Measurements from ENCODE around the gene CTXN3. TPM values are rescaled to one million over a fixed set of nuclear protein-coding genes. Genes with fewer than 3 reads are reported as not detected.

CTXN3 gene
- total RNA-seq, 4 donors from 2014 or later = not detected

DNA sequence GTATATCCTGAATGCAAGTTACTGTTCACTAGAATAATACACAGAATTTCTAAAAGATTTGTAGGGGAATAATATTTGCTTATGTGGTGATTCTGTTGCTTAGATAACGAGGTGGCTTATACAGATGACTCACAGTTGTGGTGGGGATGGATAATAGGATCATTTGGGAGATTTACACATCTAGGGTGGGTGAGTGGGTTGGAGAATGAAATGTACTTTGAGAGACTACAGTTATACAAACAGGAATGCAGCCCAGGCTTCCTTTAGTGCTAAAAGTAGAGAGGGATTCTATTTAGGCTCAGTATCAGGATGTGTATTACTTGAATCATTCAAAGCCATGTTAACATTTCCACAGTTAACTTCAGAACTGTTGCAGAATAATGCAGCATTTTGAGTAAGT is 1.8 kb downstream of the CTXN3 start:
- no peak overlapping the region for H3K27ac ChIP-seq
- no peak for DNase-seq (ENCODE audit: low spot score in 2 of 2)
- no peaks in the 10 kb centered on the region for H3K27me3 ChIP-seq
- 44% methylated on average over 1 of the region's 1 CpG for WGBS
- H3K4me1 ChIP-seq = peaks cover 7% of the 10 kb centered on the region
- H3K4me3 ChIP-seq = no peak overlapping the region
- no peaks in the 10 kb centered on the region for H3K9me3 ChIP-seq
- no peaks in the 10 kb centered on the region for H3K36me3 ChIP-seq
- TF ChIP-seq, protein P1, sequence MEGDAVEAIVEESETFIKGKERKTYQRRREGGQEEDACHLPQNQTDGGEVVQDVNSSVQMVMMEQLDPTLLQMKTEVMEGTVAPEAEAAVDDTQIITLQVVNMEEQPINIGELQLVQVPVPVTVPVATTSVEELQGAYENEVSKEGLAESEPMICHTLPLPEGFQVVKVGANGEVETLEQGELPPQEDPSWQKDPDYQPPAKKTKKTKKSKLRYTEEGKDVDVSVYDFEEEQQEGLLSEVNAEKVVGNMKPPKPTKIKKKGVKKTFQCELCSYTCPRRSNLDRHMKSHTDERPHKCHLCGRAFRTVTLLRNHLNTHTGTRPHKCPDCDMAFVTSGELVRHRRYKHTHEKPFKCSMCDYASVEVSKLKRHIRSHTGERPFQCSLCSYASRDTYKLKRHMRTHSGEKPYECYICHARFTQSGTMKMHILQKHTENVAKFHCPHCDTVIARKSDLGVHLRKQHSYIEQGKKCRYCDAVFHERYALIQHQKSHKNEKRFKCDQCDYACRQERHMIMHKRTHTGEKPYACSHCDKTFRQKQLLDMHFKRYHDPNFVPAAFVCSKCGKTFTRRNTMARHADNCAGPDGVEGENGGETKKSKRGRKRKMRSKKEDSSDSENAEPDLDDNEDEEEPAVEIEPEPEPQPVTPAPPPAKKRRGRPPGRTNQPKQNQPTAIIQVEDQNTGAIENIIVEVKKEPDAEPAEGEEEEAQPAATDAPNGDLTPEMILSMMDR (IDR thresholded peaks at IDR 0.05) = no peak
- TF ChIP-seq POLR2A (IDR thresholded peaks at IDR 0.05) = no peak
- no peak for TF ChIP-seq POLR2AphosphoS5 (IDR thresholded peaks at IDR 0.05)
- no peak for TF ChIP-seq EP300 (IDR thresholded peaks at IDR 0.05)

DNA sequence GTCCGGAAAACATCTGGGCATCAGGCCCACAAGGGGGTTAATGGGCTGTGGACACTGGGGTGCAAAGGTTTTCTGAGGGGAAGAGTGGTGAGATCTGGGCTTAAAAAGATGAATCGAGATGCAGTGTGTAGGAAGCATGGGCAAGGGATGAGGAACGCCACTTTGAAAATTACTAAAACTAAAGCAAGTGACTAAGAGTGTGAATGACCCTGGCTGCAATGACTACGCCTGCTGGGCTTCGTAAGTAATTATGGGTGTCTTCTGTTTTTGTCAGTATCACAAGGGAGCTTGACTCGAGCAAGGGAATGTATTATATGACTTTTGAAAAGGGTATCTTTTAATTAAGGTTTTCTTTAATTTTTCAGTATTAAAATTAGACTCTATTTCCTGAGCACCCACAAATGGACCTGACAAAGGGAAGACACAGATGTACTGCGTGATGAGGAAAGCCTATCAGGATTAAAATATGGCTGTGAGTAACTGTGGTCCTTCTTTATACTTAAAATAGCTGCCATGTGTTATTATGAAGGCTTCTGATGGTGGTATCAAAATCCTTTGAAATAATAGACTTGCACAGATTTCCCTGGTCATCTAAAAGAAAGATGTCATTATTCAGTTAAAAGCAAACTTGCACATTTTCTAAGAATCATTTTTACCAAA is 4.2 kb downstream of the CTXN3 start:
- DNase-seq (ENCODE audit: low spot score in 2 of 2) = no peak
- Histone ChIP-seq H3K9me3 (no peaks in the 10 kb centered on the region), H3K4me3 (no peak overlapping the region), H3K27me3 (no peaks in the 10 kb centered on the region), H3K36me3 (no peaks in the 10 kb centered on the region), H3K4me1 (peaks cover under 1% of the 10 kb centered on the region), H3K27ac (no peak overlapping the region)
- 89% methylated on average over 7 of the region's 7 CpGs for WGBS
- TF ChIP-seq, protein P1 (IDR thresholded peaks at IDR 0.05) = no peak
- TF ChIP-seq POLR2AphosphoS5 (IDR thresholded peaks at IDR 0.05) = no peak
- no peak for TF ChIP-seq POLR2A (IDR thresholded peaks at IDR 0.05)
- TF ChIP-seq EP300 (IDR thresholded peaks at IDR 0.05) = no peak

DNA sequence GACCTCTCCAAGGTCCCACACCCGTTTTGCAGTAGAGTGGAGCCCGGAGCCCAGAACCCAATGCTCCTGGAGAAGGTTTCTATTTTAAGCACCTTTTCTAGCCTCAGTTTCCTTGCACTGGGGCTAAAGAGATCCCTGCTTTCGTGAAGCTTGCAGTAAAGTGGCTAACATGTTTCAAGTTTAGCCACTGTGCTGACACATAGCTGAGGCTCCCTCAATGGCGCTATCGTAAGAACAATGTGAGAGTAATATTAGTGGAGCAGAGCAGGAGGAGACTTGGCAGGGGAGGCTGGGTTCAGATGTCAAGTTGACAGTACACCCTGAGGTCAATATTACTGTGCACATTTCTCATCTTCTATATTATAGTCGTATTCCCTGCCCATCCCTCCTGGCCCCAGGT is 7.9 kb downstream of the CTXN3 start:
- DNase-seq (ENCODE audit: low spot score in 2 of 2) = no peak
- Histone ChIP-seq H3K27ac (no peak overlapping the region), H3K4me3 (no peak overlapping the region), H3K36me3 (no peaks in the 10 kb centered on the region), H3K9me3 (no peaks in the 10 kb centered on the region), H3K27me3 (no peaks in the 10 kb centered on the region), H3K4me1 (no peaks in the 10 kb centered on the region)
- TF ChIP-seq POLR2A (IDR thresholded peaks at IDR 0.05) (no peak), EP300 (IDR thresholded peaks at IDR 0.05) (no peak), POLR2AphosphoS5 (IDR thresholded peaks at IDR 0.05) (no peak)
- TF ChIP-seq, protein P1 (IDR thresholded peaks at IDR 0.05) = no peak
- 84% methylated on average over 6 of the region's 6 CpGs for WGBS

DNA sequence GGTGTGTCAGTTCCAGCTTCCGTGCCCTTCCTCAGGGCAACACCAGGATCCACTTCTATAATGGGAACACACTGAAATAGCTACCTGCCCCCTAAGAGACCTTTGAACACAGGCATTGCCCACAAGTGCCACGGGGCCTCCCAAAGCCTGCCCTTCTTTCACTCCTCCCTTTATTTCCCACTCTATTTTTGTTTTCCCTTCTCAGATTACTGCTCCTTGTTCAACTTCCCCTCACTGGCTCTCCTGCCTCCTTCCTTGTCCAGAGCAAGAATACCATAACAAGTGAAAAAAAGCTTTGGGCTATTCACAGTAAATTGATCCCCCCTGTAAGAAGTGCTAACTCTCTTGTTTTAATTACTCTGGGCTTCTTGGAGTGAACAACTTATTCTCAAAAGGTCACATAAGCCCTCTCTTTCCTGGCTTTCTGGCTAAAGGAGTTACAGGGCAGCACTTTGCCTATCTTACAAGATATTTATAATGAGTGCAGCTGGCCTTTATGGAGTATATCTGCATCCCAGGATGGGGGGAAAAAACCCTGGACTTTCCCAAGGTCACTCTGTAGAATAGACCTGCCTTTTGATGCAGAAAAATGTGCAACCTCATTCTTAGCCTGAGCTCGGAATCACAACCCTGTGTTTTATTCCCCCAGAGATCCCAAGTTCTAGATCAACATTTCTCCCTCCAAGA is 11.3 kb downstream of the CTXN3 start:
- 65% methylated on average over 3 of the region's 3 CpGs for WGBS
- Histone ChIP-seq H3K36me3 (no peaks in the 10 kb centered on the region), H3K27me3 (no peaks in the 10 kb centered on the region), H3K4me3 (no peak overlapping the region), H3K27ac (no peak overlapping the region), H3K4me1 (no peaks in the 10 kb centered on the region), H3K9me3 (no peaks in the 10 kb centered on the region)
- TF ChIP-seq, protein P1 (IDR thresholded peaks at IDR 0.05) = no peak
- no peak for TF ChIP-seq EP300 (IDR thresholded peaks at IDR 0.05)
- no peak for TF ChIP-seq POLR2AphosphoS5 (IDR thresholded peaks at IDR 0.05)
- no peak for TF ChIP-seq POLR2A (IDR thresholded peaks at IDR 0.05)
- DNase-seq (ENCODE audit: low spot score in 2 of 2) = no peak

DNA sequence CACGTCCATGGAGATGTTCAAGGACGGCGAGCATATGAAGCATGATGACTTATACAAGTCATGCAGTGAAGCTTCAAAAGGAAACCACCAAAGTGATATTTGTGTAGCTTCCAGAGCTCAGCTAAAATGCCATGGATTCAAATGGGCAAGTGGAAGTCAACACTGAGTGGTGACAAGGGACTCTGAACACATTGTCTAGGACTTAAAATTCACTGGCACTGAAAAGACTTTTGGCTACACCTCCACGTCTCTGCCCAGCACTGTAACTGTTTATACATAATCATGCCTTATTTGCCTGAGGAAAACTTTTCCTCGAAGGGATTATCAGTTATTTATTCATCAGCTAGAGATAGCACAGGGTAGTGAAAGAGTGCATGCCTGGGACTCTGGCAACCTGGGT is 15.2 kb downstream of the CTXN3 start:
- 79% methylated on average over 5 of the region's 5 CpGs for WGBS
- Histone ChIP-seq H3K27me3 (no peaks in the 10 kb centered on the region), H3K27ac (no peak overlapping the region), H3K4me1 (no peaks in the 10 kb centered on the region), H3K4me3 (no peak overlapping the region), H3K36me3 (no peaks in the 10 kb centered on the region), H3K9me3 (no peaks in the 10 kb centered on the region)
- TF ChIP-seq EP300 (IDR thresholded peaks at IDR 0.05) (no peak), POLR2AphosphoS5 (IDR thresholded peaks at IDR 0.05) (no peak), POLR2A (IDR thresholded peaks at IDR 0.05) (no peak)
- TF ChIP-seq, protein P1 (IDR thresholded peaks at IDR 0.05) = no peak
- no peak for DNase-seq (ENCODE audit: low spot score in 2 of 2)
